Ishikawa (cell line): Measurements from ENCODE around the gene SYNC.
A peak's percentile ranks its signal among the peaks of the same experiment; 100 is the strongest.

Experiments used
- CEBPB ChIP-seq: IDR thresholded peaks from 2 replicates; pipeline ENCODE4 v1.6.1; 2012
- EP300 ChIP-seq: IDR thresholded peaks from 2 replicates; pipeline ENCODE4 v1.6.1; 2012; ENCODE audit warnings: borderline replicate concordance
- NFIC ChIP-seq: IDR thresholded peaks from 2 replicates; pipeline ENCODE4 v1.6.1; 2012
- TAF1 ChIP-seq: IDR thresholded peaks from 2 replicates; pipeline ENCODE4 v1.6.1; 2012; ENCODE audit warnings: low read depth, mild to moderate bottlenecking
- TEAD4 ChIP-seq: IDR thresholded peaks from 2 replicates; pipeline ENCODE4 v1.6.1; 2012
- TF ChIP-seq, protein P1 (sequence below): IDR thresholded peaks from 2 replicates; pipeline ENCODE4 v1.6.1; 2012; ENCODE audit warnings: low read depth, mild to moderate bottlenecking
- TF ChIP-seq, protein P2 (sequence below): IDR thresholded peaks from 2 replicates; pipeline ENCODE4 v1.6.1; 2012

DNA sequence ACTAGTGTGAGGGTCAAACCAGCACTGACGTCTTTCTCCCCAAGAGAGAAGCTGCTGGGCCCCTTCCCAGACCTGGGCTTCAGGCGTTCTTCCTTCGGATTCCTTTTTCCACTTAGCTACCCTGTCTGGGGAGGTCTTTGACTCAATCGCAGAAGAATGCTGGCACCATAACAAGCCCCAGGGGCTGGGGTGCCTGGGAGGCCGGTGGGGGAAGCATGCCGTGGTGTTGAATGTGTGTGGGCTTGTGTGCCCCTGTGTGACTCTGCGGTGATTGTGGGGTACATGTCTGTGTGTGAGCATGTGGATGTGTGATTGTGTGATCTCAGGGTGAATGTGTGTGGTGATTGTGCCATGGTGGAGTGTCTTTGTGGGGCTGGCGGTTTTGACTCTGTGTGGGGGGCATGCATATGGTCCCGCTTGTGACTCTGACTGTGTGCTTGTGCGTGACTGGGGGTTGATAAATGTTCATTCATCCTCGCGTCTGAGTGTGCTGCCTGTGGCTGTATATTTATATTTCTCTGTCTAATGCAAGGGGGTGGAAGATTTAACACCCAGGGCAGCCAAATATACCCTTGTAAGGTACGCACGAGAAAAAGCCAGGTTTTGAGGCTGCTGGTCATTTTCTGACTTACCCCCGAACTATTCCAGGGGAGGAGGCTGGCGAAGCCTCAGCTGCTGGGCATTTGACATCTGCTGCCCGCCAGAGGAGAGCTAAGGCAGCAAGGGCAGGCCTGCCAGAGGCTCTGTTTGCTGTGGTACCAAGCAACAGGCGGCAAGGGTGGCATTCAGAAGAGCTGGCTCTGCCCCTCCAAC, 1.1 kb upstream of the SYNC start:
- TF ChIP-seq TAF1 (no peak), EP300 (no peak), CEBPB (no peak), NFIC (peak; percentile 16; the same call in 1 of the 2 replicates), TEAD4 (peak; percentile 62; the same call in 1 of the 2 replicates)
- TF ChIP-seq, protein P1, sequence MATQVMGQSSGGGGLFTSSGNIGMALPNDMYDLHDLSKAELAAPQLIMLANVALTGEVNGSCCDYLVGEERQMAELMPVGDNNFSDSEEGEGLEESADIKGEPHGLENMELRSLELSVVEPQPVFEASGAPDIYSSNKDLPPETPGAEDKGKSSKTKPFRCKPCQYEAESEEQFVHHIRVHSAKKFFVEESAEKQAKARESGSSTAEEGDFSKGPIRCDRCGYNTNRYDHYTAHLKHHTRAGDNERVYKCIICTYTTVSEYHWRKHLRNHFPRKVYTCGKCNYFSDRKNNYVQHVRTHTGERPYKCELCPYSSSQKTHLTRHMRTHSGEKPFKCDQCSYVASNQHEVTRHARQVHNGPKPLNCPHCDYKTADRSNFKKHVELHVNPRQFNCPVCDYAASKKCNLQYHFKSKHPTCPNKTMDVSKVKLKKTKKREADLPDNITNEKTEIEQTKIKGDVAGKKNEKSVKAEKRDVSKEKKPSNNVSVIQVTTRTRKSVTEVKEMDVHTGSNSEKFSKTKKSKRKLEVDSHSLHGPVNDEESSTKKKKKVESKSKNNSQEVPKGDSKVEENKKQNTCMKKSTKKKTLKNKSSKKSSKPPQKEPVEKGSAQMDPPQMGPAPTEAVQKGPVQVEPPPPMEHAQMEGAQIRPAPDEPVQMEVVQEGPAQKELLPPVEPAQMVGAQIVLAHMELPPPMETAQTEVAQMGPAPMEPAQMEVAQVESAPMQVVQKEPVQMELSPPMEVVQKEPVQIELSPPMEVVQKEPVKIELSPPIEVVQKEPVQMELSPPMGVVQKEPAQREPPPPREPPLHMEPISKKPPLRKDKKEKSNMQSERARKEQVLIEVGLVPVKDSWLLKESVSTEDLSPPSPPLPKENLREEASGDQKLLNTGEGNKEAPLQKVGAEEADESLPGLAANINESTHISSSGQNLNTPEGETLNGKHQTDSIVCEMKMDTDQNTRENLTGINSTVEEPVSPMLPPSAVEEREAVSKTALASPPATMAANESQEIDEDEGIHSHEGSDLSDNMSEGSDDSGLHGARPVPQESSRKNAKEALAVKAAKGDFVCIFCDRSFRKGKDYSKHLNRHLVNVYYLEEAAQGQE: no peak
- TF ChIP-seq, protein P2, sequence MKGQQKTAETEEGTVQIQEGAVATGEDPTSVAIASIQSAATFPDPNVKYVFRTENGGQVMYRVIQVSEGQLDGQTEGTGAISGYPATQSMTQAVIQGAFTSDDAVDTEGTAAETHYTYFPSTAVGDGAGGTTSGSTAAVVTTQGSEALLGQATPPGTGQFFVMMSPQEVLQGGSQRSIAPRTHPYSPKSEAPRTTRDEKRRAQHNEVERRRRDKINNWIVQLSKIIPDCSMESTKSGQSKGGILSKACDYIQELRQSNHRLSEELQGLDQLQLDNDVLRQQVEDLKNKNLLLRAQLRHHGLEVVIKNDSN: no peak
